H1 (cell line): ENCODE data around the gene PLAU. TPM values are rescaled to one million over a fixed set of nuclear protein-coding genes. Genes with fewer than 3 reads are reported as not detected.

Experiments used
- CTCF ChIA-PET: fragments of 300-600 bp; sonication (Branson Sonifier 250); formaldehyde crosslinking; loops from one replicate; lab custom pipeline; 2021; ENCODE audit not compliant: partially characterized antibody; lab: Charles Lee
- POLR2A ChIA-PET: fragments of 300-600 bp; sonication (Branson Sonifier 250); formaldehyde crosslinking; loops from one replicate; lab custom pipeline; 2021; ENCODE audit warnings: inconsistent platforms; ENCODE audit not compliant: partially characterized antibody; lab: Charles Lee
- DNase-seq, 2 experiments: peaks; one replicate each; pipeline versions ENCODE4 v3.0.0 to v3.0.0-alpha.2; 2010 to 2022; ENCODE audit warnings: low spot score in 2 of 2, low read depth in 1 of 2, mixed read lengths in 1 of 2
- FAIRE-seq: peaks from 2 replicates; lab custom pipeline; 2011; peaks lifted over from hg19 to GRCh38; lab: Jason Lieb, UNC
- H2AFZ ChIP-seq: 2 replicates; pipeline ENCODE4 v1.8.1; 2012; ENCODE audit warnings: low read length, inconsistent platforms
- H2AK5ac ChIP-seq: 2 replicates; pipeline ENCODE4 v1.6.1; 2013; ENCODE audit warnings: low read depth, low read length
- H2BK120ac ChIP-seq: replicated peaks from 2 replicates; pipeline ENCODE3; 2013; ENCODE audit warnings: low read depth, low read length, inconsistent platforms
- H2BK12ac ChIP-seq: 2 replicates; pipeline ENCODE4 v1.6.1; 2013; ENCODE audit warnings: low read depth, low read length
- H2BK15ac ChIP-seq: 2 replicates; pipeline ENCODE4 v1.6.1; 2013; ENCODE audit warnings: low read length
- H2BK20ac ChIP-seq: 2 replicates; pipeline ENCODE4 v1.6.1; 2013; ENCODE audit warnings: low read length
- H2BK5ac ChIP-seq: 2 replicates; pipeline ENCODE4 v1.6.1; 2013; ENCODE audit warnings: low read depth, low read length
- H3K14ac ChIP-seq: 2 replicates; pipeline ENCODE4 v1.6.1; 2013; ENCODE audit warnings: inconsistent platforms; ENCODE audit not compliant: insufficient read length
- H3K18ac ChIP-seq: 2 replicates; pipeline ENCODE4 v1.6.1; 2013; ENCODE audit warnings: low read length; ENCODE audit errors: extremely low read depth
- H3K23ac ChIP-seq: 2 replicates; pipeline ENCODE4 v1.6.1; 2013; ENCODE audit warnings: inconsistent platforms; ENCODE audit not compliant: insufficient read length
- H3K23me2 ChIP-seq: 2 replicates; pipeline ENCODE4 v1.6.1; 2013; ENCODE audit warnings: low read depth, low read length
- H3K27ac ChIP-seq: 2 replicates; pipeline ENCODE4 v1.6.1; 2011; ENCODE audit warnings: low read depth, low read length, inconsistent platforms
- H3K27me3 ChIP-seq, 4 experiments: replicated peaks in 1 of 4; 1 replicate in 1 of 4; 2 replicates in 3 of 4; pipeline versions ENCODE4 v1.6.1 to v1.8.1; 2011 to 2013; ENCODE audit warnings: low read length in 3 of 4, mild to moderate bottlenecking in 3 of 4, inconsistent platforms in 2 of 4, mixed read lengths in 2 of 4, moderate library complexity in 1 of 4; ENCODE audit not compliant: control insufficient read depth in 3 of 4, insufficient read depth in 3 of 4; ENCODE audit errors: extremely low read depth in 1 of 4
- H3K36me3 ChIP-seq, 4 experiments: 2 replicates each; pipeline versions ENCODE4 v1.6.1 to v1.8.1; 2011 to 2013; ENCODE audit warnings: mild to moderate bottlenecking in 4 of 4, low read length in 3 of 4, moderate library complexity in 2 of 4, control low read depth in 1 of 4, inconsistent platforms in 1 of 4; ENCODE audit not compliant: insufficient read depth in 4 of 4, control insufficient read depth in 2 of 4
- H3K4ac ChIP-seq: replicated peaks from 2 replicates; pipeline ENCODE3; 2013; ENCODE audit warnings: low read length, low read depth, mixed read lengths, inconsistent platforms; ENCODE audit not compliant: insufficient read length
- H3K4me1 ChIP-seq, 4 experiments: replicated peaks in 1 of 4; 1 replicate in 1 of 4; 2 replicates in 3 of 4; pipeline versions ENCODE4 v1.6.1 to v1.8.1; 2011 to 2013; ENCODE audit warnings: low read length in 3 of 4, inconsistent platforms in 2 of 4, mixed read lengths in 1 of 4; ENCODE audit not compliant: insufficient read depth in 4 of 4, control insufficient read depth in 3 of 4
- H3K4me2 ChIP-seq, 2 experiments: 2 replicates each; pipeline versions ENCODE4 v1.6.1 to v1.8.1; 2011 to 2013; ENCODE audit warnings: low read depth in 2 of 2, low read length in 2 of 2, control low read depth in 1 of 2, inconsistent platforms in 1 of 2, mild to moderate bottlenecking in 1 of 2; ENCODE audit not compliant: insufficient read depth in 1 of 2
- H3K4me3 ChIP-seq, 4 experiments: fragments of 200-600, 300-600 bp in 1 of 4; sonication (generic), shearing (Covaris generic), sonication (Bioruptor Twin) in 1 of 4; 2 replicates each; pipeline versions ENCODE4 v1.5.1 to v1.8.1; 2011 to 2016; ENCODE audit warnings: low read length in 4 of 4, low read depth in 3 of 4, control low read depth in 2 of 4, inconsistent platforms in 2 of 4, mild to moderate bottlenecking in 2 of 4, mixed read lengths in 1 of 4, moderate library complexity in 1 of 4; ENCODE audit not compliant: insufficient read depth in 2 of 4; ENCODE audit errors: extremely low read depth in 1 of 4
- H3K56ac ChIP-seq: replicated peaks from 2 replicates; pipeline ENCODE3; 2013; ENCODE audit warnings: low read depth, mild to moderate bottlenecking, mixed read lengths, low read length, inconsistent platforms; ENCODE audit not compliant: insufficient read length
- H3K79me1 ChIP-seq: 2 replicates; pipeline ENCODE4 v1.6.1; 2013; ENCODE audit warnings: low read depth, low read length, control low read depth
- H3K79me2 ChIP-seq, 2 experiments: 2 replicates each; pipeline versions ENCODE4 v1.6.1 to v1.8.1; 2012 to 2013; ENCODE audit warnings: low read length in 2 of 2, mild to moderate bottlenecking in 2 of 2, inconsistent platforms in 1 of 2; ENCODE audit not compliant: insufficient read depth in 2 of 2, control insufficient read depth in 1 of 2
- H3K9ac ChIP-seq, 4 experiments: replicated peaks in 1 of 4; 1 replicate in 1 of 4; 2 replicates in 3 of 4; pipeline versions ENCODE4 v1.6.1 to v1.8.1; 2011 to 2013; ENCODE audit warnings: low read depth in 3 of 4, low read length in 3 of 4, control low read depth in 2 of 4, mild to moderate bottlenecking in 2 of 4, moderate library complexity in 2 of 4, inconsistent platforms in 1 of 4; ENCODE audit errors: extremely low read depth in 1 of 4
- H3K9me3 ChIP-seq, 2 experiments: 2 replicates each; pipeline versions ENCODE4 v1.6.1 to v1.8.1; 2012 to 2013; ENCODE audit warnings: mild to moderate bottlenecking in 2 of 2, moderate library complexity in 2 of 2, control low read depth in 1 of 2, inconsistent platforms in 1 of 2, low read depth in 1 of 2, low read length in 1 of 2, mixed read lengths in 1 of 2; ENCODE audit not compliant: insufficient read depth in 2 of 2
- H4K20me1 ChIP-seq, 2 experiments: replicated peaks in 1 of 2; 2 replicates each; pipeline versions ENCODE3 to v1.8.1; 2011 to 2013; ENCODE audit warnings: inconsistent platforms in 2 of 2, low read length in 2 of 2, mild to moderate bottlenecking in 1 of 2; ENCODE audit not compliant: insufficient read depth in 2 of 2, control insufficient read depth in 1 of 2
- H4K5ac ChIP-seq: 2 replicates; pipeline ENCODE4 v1.6.1; 2013; ENCODE audit warnings: low read length, low read depth, mixed read lengths, inconsistent platforms; ENCODE audit not compliant: insufficient read length
- H4K8ac ChIP-seq: 2 replicates; pipeline ENCODE4 v1.8.0; 2013; ENCODE audit warnings: mild to moderate bottlenecking, moderate library complexity, low read length, inconsistent platforms; ENCODE audit not compliant: insufficient read depth; ENCODE audit errors: extremely low read depth
- H4K91ac ChIP-seq: replicated peaks from 2 replicates; pipeline ENCODE3; 2013; ENCODE audit warnings: low read length, mixed read lengths, inconsistent platforms; ENCODE audit not compliant: insufficient read length
- SRF ChIP-seq: IDR thresholded peaks from 2 replicates; pipeline ENCODE4 v1.6.1; 2011; ENCODE audit warnings: mild to moderate bottlenecking, low read depth, low read length, moderate library complexity
- TCF12 ChIP-seq: IDR thresholded peaks from 2 replicates; pipeline ENCODE4 v1.6.1; 2011; ENCODE audit warnings: low read depth, mild to moderate bottlenecking, low read length
- YY1 ChIP-seq: IDR thresholded peaks from 2 replicates; pipeline ENCODE4 v1.6.1; 2011; ENCODE audit warnings: low read depth, mild to moderate bottlenecking, low read length
- WGBS, 2 experiments: shearing (Covaris generic) in 1 of 2; methylation state at CpG; one replicate each; pipeline versions ENCODE4 v1.1.6 to v1.1.7; 2013 to 2015; ENCODE audit warnings: low lambda C conversion rate in 2 of 2, mixed read lengths in 2 of 2, inconsistent platforms in 1 of 2, low coverage in 1 of 2, missing lambda C conversion rate in 1 of 2; ENCODE audit not compliant: insufficient replicate concordance in 2 of 2, insufficient coverage in 1 of 2, insufficient read length in 1 of 2; ENCODE audit errors: extremely low coverage in 1 of 2, missing lambda C conversion rate in 1 of 2; 5-methylcytosine and 5-hydroxymethylcytosine counted together
- polyA plus RNA-seq, 7 experiments: library from polyadenylated mRNA; depleted of rRNA in 3 of 7; stranded (reverse) in 5 of 7; unstranded in 2 of 7; fragments of >200 nt in 5 of 7; fragments of 200-250 nt in 2 of 7; gene quantifications; 1 replicate in 5 of 7; 2 replicates in 1 of 7; 4 replicates in 1 of 7; pipeline versions ENCODE4 v1.2.1 to v1.2.3, GENCODE V29; 2011 to 2013; ENCODE audit warnings: missing spikeins in 2 of 7, mixed read lengths in 2 of 7
- total RNA-seq: library from RNA; stranded (reverse); fragmentation: NEBNext Ultra II Directional; extraction: Animal tissue kit (Norgen Biotek cat#: 25700); gene quantifications from 2 replicates; pipeline ENCODE4 v1.2.1, GENCODE V29; 2021

PLAU gene
- total and polyA plus RNA-seq, 2 of the 8 experiments (the other 6 are each of a cell fraction or from before 2014, with no cell fraction given), result 16.2 to 26.1 TPM

DNA sequence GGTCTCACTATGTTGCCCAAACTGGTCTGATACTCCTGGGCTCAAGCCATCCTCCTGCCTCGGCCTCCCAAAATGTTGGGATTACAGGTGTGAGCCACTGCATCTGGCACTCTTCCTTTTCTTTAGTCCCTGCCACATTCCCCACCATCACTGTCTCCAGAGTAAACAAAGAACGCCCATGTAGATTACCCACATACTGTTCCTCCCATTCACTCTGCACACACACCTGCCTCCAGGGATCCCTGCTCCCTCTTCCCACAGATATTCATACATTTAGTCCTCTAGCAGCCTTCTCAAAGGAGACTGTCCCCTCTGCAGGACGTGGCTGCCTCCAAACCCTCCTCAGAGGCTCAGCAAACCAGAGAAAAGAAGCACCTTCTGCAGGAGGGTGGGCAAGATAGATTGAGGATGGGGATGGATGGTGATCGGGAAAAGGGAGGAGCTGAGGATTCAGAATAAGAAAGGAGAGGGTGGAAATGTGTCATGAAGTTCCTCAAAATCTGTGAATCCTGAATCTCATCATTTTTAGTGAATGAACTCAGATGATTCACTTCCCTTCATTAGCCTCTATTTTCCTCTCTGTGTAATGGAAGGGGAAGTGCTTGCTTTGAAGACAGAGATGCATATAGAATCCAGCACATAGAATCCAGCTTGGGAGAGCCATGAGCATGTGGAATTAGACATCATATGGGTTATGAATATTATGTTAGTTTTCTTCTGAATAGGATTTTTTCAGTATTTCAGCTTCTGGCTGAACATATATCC lies 5.5 kb upstream of the PLAU start:
- Histone ChIP-seq H2BK5ac (no peak overlapping the region), H2BK12ac (no peak overlapping the region), H3K27me3 (peaks cover 0 to 5% (median under 1%) of the 10 kb centered on the region in 4 experiments; a peak in 2 of 7 replicates), H3K79me1 (no peaks in the 10 kb centered on the region; the same call in 1 of the 2 replicates), H4K20me1 (no peaks in the 10 kb centered on the region), H3K27ac (no peak overlapping the region), H3K56ac (no peak overlapping the region), H3K4me3 (no peak overlapping the region), H3K36me3 (no peaks in the 10 kb centered on the region), H2BK120ac (peak overlapping the region; percentile 7), H3K4me1 (peaks cover 12 to 22% (median 15%) of the 10 kb centered on the region in 4 experiments), H3K23me2 (peaks cover 3% of the 10 kb centered on the region; the same call in 1 of the 2 replicates), H3K14ac (no peak overlapping the region), H4K8ac (no peak overlapping the region), H2BK15ac (0 out of 2 replicates have a peak overlapping the region, but pooled peaks have one; percentile 47), H3K9ac (no peak overlapping the region), H3K18ac (no peak overlapping the region), H2AFZ (no peak overlapping the region), H3K4ac (no peak overlapping the region), H2BK20ac (no peak overlapping the region; the same call in 1 of the 2 replicates), H2AK5ac (no peak overlapping the region), H3K4me2 (no peak overlapping the region; a peak in 1 of 4 replicates), H3K23ac (no peak overlapping the region), H4K91ac (peak overlapping the region; percentile 5), H3K79me2 (no peaks in the 10 kb centered on the region), H3K9me3 (no peaks in the 10 kb centered on the region), H4K5ac (no peak overlapping the region)
- CTCF ChIA-PET, result interaction anchor here (1.0 to 14.8 kb wide), 5 partner anchors 19 to 35 kb away, joined by 3 to 103 read pairs (median 4); no protein-coding TSS in a partner anchor
- POLR2A ChIA-PET, result interaction anchor here (0.7 to 4.2 kb wide), 6 partner anchors 10 to 123 kb away, joined by 3 to 23 read pairs (median 5); no protein-coding TSS in a partner anchor
- FAIRE-seq, result no peak
- TF ChIP-seq TCF12, result 0 out of 2 replicates have a peak, but pooled peaks have one; percentile 22
- TF ChIP-seq SRF, result no peak
- no peak for TF ChIP-seq YY1
- no peak for DNase-seq
- 79% methylated on average over 4 of the region's 4 CpGs; no CpG with 5 or more reads in 1 of the 2 experiments for WGBS, 2 experiments
